Nephron progenitor cell (in vitro differentiated cells): ENCODE data around the gene LPAR5.
A peak's percentile ranks its signal among the peaks of the same experiment; 100 is the strongest.

ENCODE experiments used
- DNase-seq: peaks from one replicate; pipeline ENCODE4 v3.0.0; 2021
- H3K27ac Mint-ChIP-seq: 2 replicates; pipeline ENCODE4 v1.8.0; 2021; ENCODE audit warnings: mild to moderate bottlenecking, moderate library complexity, mixed read lengths
- H3K27me3 Mint-ChIP-seq: 2 replicates; pipeline ENCODE4 v1.8.0; 2021; ENCODE audit warnings: mild to moderate bottlenecking, low read depth, mixed read lengths; ENCODE audit not compliant: poor library complexity
- H3K36me3 Mint-ChIP-seq: 2 replicates; pipeline ENCODE4 v1.8.0; 2021; ENCODE audit warnings: low read depth, mixed read lengths
- H3K4me1 Mint-ChIP-seq: 2 replicates; pipeline ENCODE4 v1.8.0; 2021; ENCODE audit warnings: mixed read lengths
- H3K4me3 Mint-ChIP-seq: 2 replicates; pipeline ENCODE4 v1.8.0; 2021; ENCODE audit warnings: mild to moderate bottlenecking, moderate library complexity, mixed read lengths
- H3K9me3 Mint-ChIP-seq: 2 replicates; pipeline ENCODE4 v1.8.0; 2021; ENCODE audit warnings: mild to moderate bottlenecking, moderate library complexity, mixed read lengths
- CTCF ChIP-seq: fragments of 200-600 bp; sonication (generic); IDR thresholded peaks from 2 replicates; pipeline ENCODE4 v1.5.0; 2021; ENCODE audit warnings: antibody characterized with exemption

LPAR5 gene

GRCh38 chr12:6582196-6582595 is 53.6 kb downstream of the LPAR5 start:
- H3K4me3 Mint-ChIP-seq: no peak overlapping the region
- peak; percentile 18 for DNase-seq
- H3K27me3 Mint-ChIP-seq: no peaks in the 10 kb centered on the region
- H3K36me3 Mint-ChIP-seq: peaks cover 80% of the 10 kb centered on the region
- peak; percentile 32 for TF ChIP-seq CTCF
- H3K27ac Mint-ChIP-seq: no peak overlapping the region
- H3K4me1 Mint-ChIP-seq: no peaks in the 10 kb centered on the region
- H3K9me3 Mint-ChIP-seq: no peaks in the 10 kb centered on the region

- Mint-ChIP-seq H3K4me1 (no peaks in the 10 kb centered on the region), H3K36me3 (peaks cover 71% of the 10 kb centered on the region), H3K27me3 (no peaks in the 10 kb centered on the region)
These were observed 60.1 kb downstream of the LPAR5 start for GRCh38 chr12:6575648-6576047.

DNA sequence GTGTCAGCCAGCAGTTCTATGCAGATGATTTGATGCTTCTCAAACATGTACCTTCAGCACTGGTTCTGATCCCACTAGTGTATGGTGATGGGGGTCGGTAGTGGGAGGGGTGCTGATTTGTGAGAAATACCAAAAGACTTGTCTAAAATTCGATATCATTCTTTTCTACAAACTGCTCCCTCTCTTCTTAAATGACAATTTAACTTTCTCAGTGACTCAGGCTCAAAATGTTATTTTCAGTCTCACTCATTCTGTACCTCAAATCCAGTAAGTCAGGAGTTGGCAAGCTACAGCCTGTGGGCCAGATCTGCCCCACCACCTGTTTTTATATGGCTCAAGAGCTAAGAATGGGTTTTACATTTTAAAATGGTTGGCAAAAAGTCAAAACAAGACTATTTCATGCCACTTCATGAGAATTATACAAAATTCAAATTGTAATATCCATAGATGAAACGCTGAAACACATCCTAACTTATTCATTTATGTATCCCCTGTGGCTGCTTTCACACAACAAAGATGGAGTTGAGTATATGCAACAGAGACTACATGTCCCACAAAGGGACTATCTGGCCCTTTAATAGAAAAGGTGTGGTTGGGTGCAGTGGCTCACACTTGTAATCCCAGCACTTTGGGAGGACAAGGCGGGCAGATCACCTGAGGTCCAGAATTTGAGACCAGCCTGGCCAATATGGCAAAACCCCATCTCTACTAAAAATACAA is 61.0 kb downstream of the LPAR5 start:
- Mint-ChIP-seq H3K4me3 (no peak overlapping the region), H3K4me1 (peaks cover 5% of the 10 kb centered on the region), H3K27ac (no peak overlapping the region), H3K9me3 (no peaks in the 10 kb centered on the region), H3K36me3 (peaks cover 74% of the 10 kb centered on the region), H3K27me3 (no peaks in the 10 kb centered on the region)
- no peak for TF ChIP-seq CTCF
- DNase-seq: no peak

More at GRCh38 chr12:6575648-6576047, 60.1 kb downstream of the LPAR5 start:
- TF ChIP-seq CTCF: no peak
- DNase-seq: no peak
- Mint-ChIP-seq H3K9me3 (no peaks in the 10 kb centered on the region), H3K27ac (peak overlapping the region; percentile 43), H3K4me3 (no peak overlapping the region)

DNA sequence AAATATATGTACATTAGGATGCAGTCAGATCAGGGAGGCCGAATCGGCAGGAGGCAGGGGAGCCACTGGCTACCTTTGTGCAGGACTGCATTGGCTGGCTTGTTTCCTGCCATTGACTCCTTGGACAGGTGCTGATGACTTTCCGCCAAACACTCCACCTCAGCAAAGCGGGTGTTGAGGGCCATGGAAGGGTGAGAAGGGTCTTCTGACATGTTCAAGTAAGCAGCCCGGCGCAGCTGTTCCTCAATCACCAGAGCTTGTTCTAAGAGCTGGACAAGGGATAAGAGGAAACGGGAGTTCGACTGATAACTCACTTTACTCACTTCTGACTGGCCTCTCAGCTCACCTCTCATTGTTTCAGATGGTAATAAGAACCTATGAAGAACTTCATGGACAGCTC is 62.8 kb downstream of the LPAR5 start:
- Mint-ChIP-seq H3K4me3 (no peak overlapping the region), H3K4me1 (peaks cover 11% of the 10 kb centered on the region), H3K9me3 (no peaks in the 10 kb centered on the region), H3K36me3 (peaks cover 63% of the 10 kb centered on the region), H3K27me3 (no peaks in the 10 kb centered on the region), H3K27ac (no peak overlapping the region)
- no peak for DNase-seq
- TF ChIP-seq CTCF: no peak

DNA sequence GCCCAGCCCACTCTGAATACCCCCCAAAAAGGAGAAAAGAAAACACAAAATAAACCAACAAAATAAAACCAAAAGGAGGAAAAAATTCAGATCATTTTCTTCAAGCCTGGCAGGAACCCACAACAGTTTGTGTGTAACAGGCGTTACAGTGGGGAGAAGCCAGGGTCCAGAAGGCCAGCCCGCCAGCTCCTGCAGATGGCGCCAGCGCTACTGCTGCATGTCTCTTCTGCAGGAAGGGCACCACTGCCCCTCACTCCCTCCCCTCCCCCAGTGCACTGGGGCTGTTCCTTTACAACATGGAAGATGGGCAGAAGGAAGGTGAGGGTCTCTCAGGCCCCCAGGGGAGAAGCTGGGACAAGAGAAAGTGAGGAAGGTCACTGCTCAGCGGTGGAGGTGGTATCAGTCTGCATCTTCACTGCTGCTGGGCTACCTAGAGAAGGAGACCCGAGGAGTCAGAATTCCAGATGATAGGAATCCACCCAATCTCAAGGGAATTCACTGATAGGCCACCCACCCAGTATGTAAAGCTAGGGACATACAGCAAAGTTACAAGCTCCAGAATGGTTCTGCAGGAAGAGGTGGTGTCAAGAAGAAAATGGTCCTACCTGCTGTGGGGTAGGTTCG is 65.4 kb downstream of the LPAR5 start:
- DNase-seq: peak; percentile 65
- peaks cover 59% of the 10 kb centered on the region for H3K36me3 Mint-ChIP-seq
- peak; percentile 47 for TF ChIP-seq CTCF
- no peaks in the 10 kb centered on the region for H3K9me3 Mint-ChIP-seq
- H3K4me1 Mint-ChIP-seq: peaks cover 28% of the 10 kb centered on the region
- no peaks in the 10 kb centered on the region for H3K27me3 Mint-ChIP-seq
- H3K27ac Mint-ChIP-seq: peak overlapping the region; percentile 79
- H3K4me3 Mint-ChIP-seq: peak overlapping the region; percentile 44

DNA sequence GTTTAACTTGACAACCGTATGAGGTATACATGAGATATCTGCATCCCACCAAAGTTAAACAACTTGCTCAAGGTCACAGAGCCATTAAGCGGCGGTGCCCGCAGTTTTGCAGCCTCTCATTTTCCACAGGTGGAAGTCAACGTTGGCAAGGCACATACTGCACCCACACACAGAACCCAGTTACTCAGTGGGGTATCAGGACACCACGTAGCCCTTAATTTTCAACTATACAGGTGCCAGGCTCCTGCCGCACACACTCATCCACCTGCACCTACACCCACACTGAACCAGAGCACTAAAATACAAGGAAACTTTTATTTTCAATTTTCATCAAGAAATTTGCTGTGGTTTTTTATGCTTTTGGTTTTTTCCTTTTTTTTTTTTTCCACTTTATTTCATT is 66.0 kb downstream of the LPAR5 start:
- peaks cover 60% of the 10 kb centered on the region for H3K36me3 Mint-ChIP-seq
- no peak for TF ChIP-seq CTCF
- DNase-seq: no peak
- no peaks in the 10 kb centered on the region for H3K9me3 Mint-ChIP-seq
- peaks cover 28% of the 10 kb centered on the region for H3K4me1 Mint-ChIP-seq
- H3K27ac Mint-ChIP-seq: peak overlapping the region; percentile 32
- peak overlapping the region; percentile 99 for H3K4me3 Mint-ChIP-seq
- H3K27me3 Mint-ChIP-seq: no peaks in the 10 kb centered on the region
